ENCODE data around the gene PITPNM1.
A peak's percentile ranks its signal among the peaks of the same experiment; 100 is the strongest.

The PITPNM1 gene

GRCh38 chr11:67510023-67510345, 4.8 kb upstream of the PITPNM1 start:
- no peak overlapping the region for H3K4me3 ChIP-seq (ENCODE audit: low read depth, low read length)
- DNase-seq (ENCODE audit: low read depth, low spot score) = no peak
- ChIA-PET CTCF (no interaction called here), POLR2A (no interaction called here)
- TF ChIP-seq, protein P1, sequence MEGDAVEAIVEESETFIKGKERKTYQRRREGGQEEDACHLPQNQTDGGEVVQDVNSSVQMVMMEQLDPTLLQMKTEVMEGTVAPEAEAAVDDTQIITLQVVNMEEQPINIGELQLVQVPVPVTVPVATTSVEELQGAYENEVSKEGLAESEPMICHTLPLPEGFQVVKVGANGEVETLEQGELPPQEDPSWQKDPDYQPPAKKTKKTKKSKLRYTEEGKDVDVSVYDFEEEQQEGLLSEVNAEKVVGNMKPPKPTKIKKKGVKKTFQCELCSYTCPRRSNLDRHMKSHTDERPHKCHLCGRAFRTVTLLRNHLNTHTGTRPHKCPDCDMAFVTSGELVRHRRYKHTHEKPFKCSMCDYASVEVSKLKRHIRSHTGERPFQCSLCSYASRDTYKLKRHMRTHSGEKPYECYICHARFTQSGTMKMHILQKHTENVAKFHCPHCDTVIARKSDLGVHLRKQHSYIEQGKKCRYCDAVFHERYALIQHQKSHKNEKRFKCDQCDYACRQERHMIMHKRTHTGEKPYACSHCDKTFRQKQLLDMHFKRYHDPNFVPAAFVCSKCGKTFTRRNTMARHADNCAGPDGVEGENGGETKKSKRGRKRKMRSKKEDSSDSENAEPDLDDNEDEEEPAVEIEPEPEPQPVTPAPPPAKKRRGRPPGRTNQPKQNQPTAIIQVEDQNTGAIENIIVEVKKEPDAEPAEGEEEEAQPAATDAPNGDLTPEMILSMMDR (IDR thresholded peaks at IDR 0.05; ENCODE audit: insufficient read depth, low read length, missing control alignments) = no peak

- DNase-seq (ENCODE audit: low read depth, low spot score) = peak; percentile 49
- peak overlapping the region; percentile 84 for H3K4me3 ChIP-seq (ENCODE audit: low read depth, low read length)
- TF ChIP-seq, protein P1 (IDR thresholded peaks at IDR 0.05; ENCODE audit: insufficient read depth, low read length, missing control alignments) = no peak
- POLR2A ChIA-PET = no interaction called here
- CTCF ChIA-PET = interaction anchor here (1.0 to 1.6 kb wide), 5 partner anchors 108 to 163 kb away, joined by 3 to 5 read pairs (median 4); no protein-coding TSS in a partner anchor
Measured at GRCh38 chr11:67508486-67509121, 3.4 kb upstream of the PITPNM1 start.

DNA sequence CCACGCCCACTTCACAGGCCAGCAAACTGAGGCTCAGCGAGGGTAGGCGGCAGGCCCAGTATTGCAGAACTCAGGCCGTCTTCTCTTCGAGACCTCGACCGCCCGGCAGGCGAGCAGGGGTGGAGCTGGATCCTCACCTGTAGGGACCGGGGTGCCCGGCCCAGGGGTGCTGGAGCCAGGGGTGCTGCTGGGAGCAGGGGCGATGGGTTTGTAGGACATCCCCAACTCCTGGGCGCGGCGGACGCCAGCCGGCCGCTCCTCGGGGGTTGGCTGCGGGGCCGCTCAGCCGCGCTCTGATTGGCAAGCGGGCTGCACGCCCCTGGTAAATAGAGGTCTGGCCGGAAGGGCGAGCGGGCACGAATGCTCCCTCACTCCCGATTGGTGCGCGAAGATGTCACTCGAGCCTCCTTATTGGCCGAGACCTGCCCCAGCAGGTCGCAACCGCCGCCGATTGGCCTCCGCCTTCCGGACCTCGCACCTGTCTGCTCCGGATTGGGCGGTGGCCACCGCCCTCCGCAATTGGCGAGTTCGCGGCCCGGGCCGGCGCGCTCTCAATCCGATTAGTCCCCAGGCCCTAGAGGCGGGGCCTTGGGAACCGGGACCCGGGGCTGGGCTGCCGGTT, 2.8 kb upstream of the PITPNM1 start, which contains the start of gene CDK2AP2:
TSS of gene CDK2AP2 (minus strand) at position 299 of the 622 bp plus-strand sequence. CDS start at position 219, 80 bp downstream.
- peak within 1 kb of the TSS; percentile 84 for H3K4me3 ChIP-seq (ENCODE audit: low read depth, low read length)
- TF ChIP-seq, protein P1 (IDR thresholded peaks at IDR 0.05; ENCODE audit: insufficient read depth, low read length, missing control alignments) = no peak
- POLR2A ChIA-PET = interaction anchor here (0.6 kb wide), 1 partner anchor 116 kb away, joined by 3 read pairs; the partner anchor contains the start of gene RAD9A
- DNase-seq (ENCODE audit: low read depth, low spot score) = peak; percentile 97
- CTCF ChIA-PET = interaction anchor here (0.8 to 1.6 kb wide), 6 partner anchors 107 to 162 kb away, joined by 3 to 5 read pairs (median 4); no protein-coding TSS in a partner anchor

- POLR2A ChIA-PET = interaction anchor here (0.6 kb wide), 1 partner anchor 116 kb away, joined by 3 read pairs; the partner anchor contains the start of gene RAD9A
- DNase-seq (ENCODE audit: low read depth, low spot score) = no peak
- TF ChIP-seq, protein P1 (IDR thresholded peaks at IDR 0.05; ENCODE audit: insufficient read depth, low read length, missing control alignments) = no peak
- peak overlapping the region; percentile 75 for H3K4me3 ChIP-seq (ENCODE audit: low read depth, low read length)
- CTCF ChIA-PET = interaction anchor here (0.6 to 1.6 kb wide), 7 partner anchors 42 to 161 kb away, joined by 3 to 5 read pairs (median 3); no protein-coding TSS in a partner anchor
Measured at GRCh38 chr11:67507242-67507863, 2.2 kb upstream of the PITPNM1 start.

- no peak overlapping the region for H3K4me3 ChIP-seq (ENCODE audit: low read depth, low read length)
- POLR2A ChIA-PET = no interaction called here
- TF ChIP-seq, protein P1 (IDR thresholded peaks at IDR 0.05; ENCODE audit: insufficient read depth, low read length, missing control alignments) = no peak
- CTCF ChIA-PET = interaction anchor here (0.5 to 1.7 kb wide), 19 partner anchors 10 to 164 kb away, joined by 3 to 14 read pairs (median 3); partner anchors contain the start of genes CABP4, PPP1CA and RAD9A
- no peak for DNase-seq (ENCODE audit: low read depth, low spot score)
Measured at GRCh38 chr11:67506426-67507051, 1.4 kb upstream of the PITPNM1 start.
